Hepatocyte (in vitro differentiated cells): Measurements from ENCODE around the gene CCL1.

Experiments
- CTCF ChIP-seq: fragments of 200-600 bp; sonication (generic); IDR thresholded peaks from 2 replicates; pipeline ENCODE4 v1.5.1; 2016; ENCODE audit warnings: antibody characterized with exemption, mild to moderate bottlenecking; ENCODE audit not compliant: poor library complexity
- EZH2 ChIP-seq: fragments of 200-600 bp; sonication (generic); IDR thresholded peaks from 2 replicates; pipeline ENCODE4 v1.6.1; 2016; ENCODE audit warnings: antibody characterized with exemption, mild to moderate bottlenecking, borderline replicate concordance

GRCh38 chr17:34354637-34355036, 8.4 kb downstream of the CCL1 start:
- TF ChIP-seq CTCF (no peak), EZH2 (no peak)
